Measurements from ENCODE around the gene IFNA2. TPM values are rescaled to one million over a fixed set of nuclear protein-coding genes. Genes with fewer than 3 reads are reported as not detected.

The IFNA2 gene
- total and polyA plus RNA-seq, 2 experiments from 2014 or later = not detected

DNA sequence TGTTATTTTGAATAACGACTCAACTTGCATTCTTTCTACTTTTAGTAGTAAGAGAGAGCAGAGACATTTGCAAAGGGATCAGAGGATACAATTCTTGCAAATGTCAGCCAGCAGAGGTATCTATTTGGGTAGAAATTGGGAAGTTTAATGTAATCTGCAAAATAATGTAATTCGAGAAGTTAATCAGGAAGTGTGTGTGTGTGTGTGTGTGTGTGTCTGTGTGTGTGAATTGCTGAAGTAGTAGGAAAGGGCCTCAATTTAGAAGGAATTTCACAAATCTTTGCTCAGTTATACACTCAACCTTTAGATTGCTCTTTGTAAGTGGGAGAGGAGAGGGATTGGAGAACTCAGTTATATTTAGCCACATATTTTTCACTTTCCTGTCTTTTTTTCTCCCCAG lies 44.0 kb upstream of the IFNA2 start:
- Histone ChIP-seq H3K4me2 (peak overlapping the region; percentile 50; the same call in 1 of the 2 replicates), H3F3A (replicated peaks; ENCODE audit: low read depth) (no peaks in the 10 kb centered on the region), H3K27ac (ENCODE audit: low read depth) (no peak overlapping the region), H3K79me2 (replicated peaks; ENCODE audit: insufficient read depth) (no peaks in the 10 kb centered on the region), H3K9me2 (ENCODE audit: insufficient read depth) (no peaks in the 10 kb centered on the region), H3K4me3 (no peak overlapping the region), H3K4me1 (ENCODE audit: insufficient read depth) (peaks cover 25% of the 10 kb centered on the region), H4K20me1 (replicated peaks; ENCODE audit: insufficient read depth) (no peaks in the 10 kb centered on the region), H2AFZ (no peak overlapping the region), H3K27me3 (ENCODE audit: insufficient read depth) (no peaks in the 10 kb centered on the region), H3K36me3 (ENCODE audit: insufficient read depth) (no peaks in the 10 kb centered on the region)
- Mint-ChIP-seq H3K27ac (peak overlapping the region; percentile 7; the same call in 1 of the 2 replicates), H3K36me3 (ENCODE audit: low read depth) (no peaks in the 10 kb centered on the region), H3K4me1 (peaks cover 32% of the 10 kb centered on the region), H3K4me3 (no peak overlapping the region), H3K27me3 (ENCODE audit: insufficient read depth, low read depth, poor library complexity) (peaks cover 2% of the 10 kb centered on the region), H3K9me3 (no peaks in the 10 kb centered on the region)
- DNase-seq (ENCODE audit: low spot score) (peak; percentile 10), ATAC-seq (no peak)
- TF ChIP-seq JUNB (IDR thresholded peaks at IDR 0.05; ENCODE audit: unreplicated experiment) = no peak
- no peak for TF ChIP-seq ZNF114 (CRISPR knock-in tag; IDR thresholded peaks at IDR 0.05)
- TF ChIP-seq EZH2 (IDR thresholded peaks at IDR 0.05; ENCODE audit: low read depth, unreplicated experiment) = no peak

DNA sequence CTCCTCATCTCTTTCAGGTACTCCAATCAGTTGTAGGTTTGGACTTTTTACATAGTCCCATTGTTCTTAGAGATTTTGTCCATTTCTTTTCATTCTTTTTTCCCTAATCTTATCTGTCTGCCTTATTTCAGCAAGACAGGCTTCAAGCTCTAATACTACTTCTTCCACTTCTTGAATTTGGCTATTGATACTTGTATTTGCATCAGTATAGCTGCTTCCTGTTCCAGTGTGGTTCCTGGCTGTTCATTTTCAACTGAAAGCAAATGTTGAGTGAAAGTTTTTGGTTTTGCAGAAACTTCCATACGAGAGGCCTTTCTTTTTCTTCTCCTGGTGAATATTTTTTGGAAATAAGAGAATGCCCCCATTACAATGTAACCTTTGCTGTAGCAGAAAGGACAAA lies 43.0 kb upstream of the IFNA2 start:
- Mint-ChIP-seq H3K4me3 (no peak overlapping the region), H3K27ac (peak overlapping the region; percentile 25; the same call in 1 of the 2 replicates), H3K9me3 (no peaks in the 10 kb centered on the region), H3K36me3 (ENCODE audit: low read depth) (no peaks in the 10 kb centered on the region), H3K27me3 (ENCODE audit: insufficient read depth, low read depth, poor library complexity) (peaks cover 2% of the 10 kb centered on the region), H3K4me1 (peaks cover 32% of the 10 kb centered on the region)
- Histone ChIP-seq H3K79me2 (replicated peaks; ENCODE audit: insufficient read depth) (no peaks in the 10 kb centered on the region), H3K27me3 (ENCODE audit: insufficient read depth) (no peaks in the 10 kb centered on the region), H2AFZ (peak overlapping the region; percentile 49; the same call in 1 of the 2 replicates), H3K36me3 (ENCODE audit: insufficient read depth) (no peaks in the 10 kb centered on the region), H3K9me2 (ENCODE audit: insufficient read depth) (no peaks in the 10 kb centered on the region), H3F3A (replicated peaks; ENCODE audit: low read depth) (no peaks in the 10 kb centered on the region), H3K4me2 (peak overlapping the region; percentile 50), H3K4me1 (ENCODE audit: insufficient read depth) (peaks cover 25% of the 10 kb centered on the region), H3K27ac (ENCODE audit: low read depth) (no peak overlapping the region), H4K20me1 (replicated peaks; ENCODE audit: insufficient read depth) (no peaks in the 10 kb centered on the region), H3K4me3 (0 out of 2 replicates have a peak overlapping the region, but pooled peaks have one; percentile 16)
- ATAC-seq (no peak), DNase-seq (ENCODE audit: low spot score) (no peak)
- no peak for TF ChIP-seq ZNF331 (CRISPR knock-in tag; IDR thresholded peaks at IDR 0.05; ENCODE audit: low read depth)
- TF ChIP-seq, protein P1, sequence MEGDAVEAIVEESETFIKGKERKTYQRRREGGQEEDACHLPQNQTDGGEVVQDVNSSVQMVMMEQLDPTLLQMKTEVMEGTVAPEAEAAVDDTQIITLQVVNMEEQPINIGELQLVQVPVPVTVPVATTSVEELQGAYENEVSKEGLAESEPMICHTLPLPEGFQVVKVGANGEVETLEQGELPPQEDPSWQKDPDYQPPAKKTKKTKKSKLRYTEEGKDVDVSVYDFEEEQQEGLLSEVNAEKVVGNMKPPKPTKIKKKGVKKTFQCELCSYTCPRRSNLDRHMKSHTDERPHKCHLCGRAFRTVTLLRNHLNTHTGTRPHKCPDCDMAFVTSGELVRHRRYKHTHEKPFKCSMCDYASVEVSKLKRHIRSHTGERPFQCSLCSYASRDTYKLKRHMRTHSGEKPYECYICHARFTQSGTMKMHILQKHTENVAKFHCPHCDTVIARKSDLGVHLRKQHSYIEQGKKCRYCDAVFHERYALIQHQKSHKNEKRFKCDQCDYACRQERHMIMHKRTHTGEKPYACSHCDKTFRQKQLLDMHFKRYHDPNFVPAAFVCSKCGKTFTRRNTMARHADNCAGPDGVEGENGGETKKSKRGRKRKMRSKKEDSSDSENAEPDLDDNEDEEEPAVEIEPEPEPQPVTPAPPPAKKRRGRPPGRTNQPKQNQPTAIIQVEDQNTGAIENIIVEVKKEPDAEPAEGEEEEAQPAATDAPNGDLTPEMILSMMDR (conservative IDR thresholded peaks at IDR 0.05; ENCODE audit: low read depth in 2 of 2) = no peak
- TF ChIP-seq JUNB (IDR thresholded peaks at IDR 0.05; ENCODE audit: unreplicated experiment) = no peak

DNA sequence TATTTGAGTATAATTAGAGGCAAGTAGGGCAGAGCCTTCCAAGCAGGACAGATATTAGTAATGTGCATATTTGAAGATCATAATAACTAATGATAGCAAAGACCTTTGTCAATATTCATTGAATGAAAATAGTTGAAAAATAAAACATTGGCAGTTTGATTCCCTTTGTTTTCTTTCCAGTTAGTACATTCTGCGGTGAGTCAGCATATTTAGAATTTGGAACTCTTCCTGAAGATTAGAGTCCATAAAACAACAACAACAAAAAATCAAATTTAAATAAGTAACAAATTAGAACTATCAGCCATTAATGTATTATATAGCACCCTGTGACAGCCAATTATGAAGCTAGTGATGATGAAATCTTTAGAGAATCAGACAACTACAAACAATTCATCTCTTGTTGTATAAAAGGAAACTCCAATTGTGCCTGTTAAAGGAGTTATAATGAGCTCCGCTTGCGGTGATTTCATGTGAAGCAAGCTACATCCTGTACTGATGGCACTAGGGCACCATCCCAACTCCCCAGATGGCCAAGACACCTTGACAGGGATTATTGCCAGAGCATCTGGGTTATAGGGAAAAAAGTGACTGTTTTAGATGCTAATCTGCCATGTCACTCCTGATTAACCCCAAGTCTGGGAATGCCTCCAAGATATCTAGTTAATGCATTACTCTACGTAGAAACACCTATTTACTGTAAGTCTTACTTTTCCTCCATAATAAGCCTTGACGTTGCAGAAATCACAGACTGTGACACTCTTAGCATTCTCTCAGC lies 30.5 kb upstream of the IFNA2 start:
- ATAC-seq = no peak
- TF ChIP-seq, protein P2, sequence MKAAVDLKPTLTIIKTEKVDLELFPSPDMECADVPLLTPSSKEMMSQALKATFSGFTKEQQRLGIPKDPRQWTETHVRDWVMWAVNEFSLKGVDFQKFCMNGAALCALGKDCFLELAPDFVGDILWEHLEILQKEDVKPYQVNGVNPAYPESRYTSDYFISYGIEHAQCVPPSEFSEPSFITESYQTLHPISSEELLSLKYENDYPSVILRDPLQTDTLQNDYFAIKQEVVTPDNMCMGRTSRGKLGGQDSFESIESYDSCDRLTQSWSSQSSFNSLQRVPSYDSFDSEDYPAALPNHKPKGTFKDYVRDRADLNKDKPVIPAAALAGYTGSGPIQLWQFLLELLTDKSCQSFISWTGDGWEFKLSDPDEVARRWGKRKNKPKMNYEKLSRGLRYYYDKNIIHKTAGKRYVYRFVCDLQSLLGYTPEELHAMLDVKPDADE (IDR thresholded peaks at IDR 0.05) = no peak
- TF ChIP-seq EZH2 (IDR thresholded peaks at IDR 0.05; ENCODE audit: low read depth, unreplicated experiment) (no peak), CREB1 (CRISPR knock-in tag; IDR thresholded peaks at IDR 0.05; ENCODE audit: low read depth) (no peak), ZNF114 (CRISPR knock-in tag; IDR thresholded peaks at IDR 0.05) (no peak), NANOG (IDR thresholded peaks at IDR 0.05; ENCODE audit: borderline replicate concordance) (no peak), ZNF331 (CRISPR knock-in tag; IDR thresholded peaks at IDR 0.05; ENCODE audit: low read depth) (no peak), STAT1 (IDR thresholded peaks at IDR 0.05; ENCODE audit: unreplicated experiment) (no peak), EZH2phosphoT487 (IDR thresholded peaks at IDR 0.05; ENCODE audit: unreplicated experiment) (no peak)
- TF ChIP-seq, protein P3, sequence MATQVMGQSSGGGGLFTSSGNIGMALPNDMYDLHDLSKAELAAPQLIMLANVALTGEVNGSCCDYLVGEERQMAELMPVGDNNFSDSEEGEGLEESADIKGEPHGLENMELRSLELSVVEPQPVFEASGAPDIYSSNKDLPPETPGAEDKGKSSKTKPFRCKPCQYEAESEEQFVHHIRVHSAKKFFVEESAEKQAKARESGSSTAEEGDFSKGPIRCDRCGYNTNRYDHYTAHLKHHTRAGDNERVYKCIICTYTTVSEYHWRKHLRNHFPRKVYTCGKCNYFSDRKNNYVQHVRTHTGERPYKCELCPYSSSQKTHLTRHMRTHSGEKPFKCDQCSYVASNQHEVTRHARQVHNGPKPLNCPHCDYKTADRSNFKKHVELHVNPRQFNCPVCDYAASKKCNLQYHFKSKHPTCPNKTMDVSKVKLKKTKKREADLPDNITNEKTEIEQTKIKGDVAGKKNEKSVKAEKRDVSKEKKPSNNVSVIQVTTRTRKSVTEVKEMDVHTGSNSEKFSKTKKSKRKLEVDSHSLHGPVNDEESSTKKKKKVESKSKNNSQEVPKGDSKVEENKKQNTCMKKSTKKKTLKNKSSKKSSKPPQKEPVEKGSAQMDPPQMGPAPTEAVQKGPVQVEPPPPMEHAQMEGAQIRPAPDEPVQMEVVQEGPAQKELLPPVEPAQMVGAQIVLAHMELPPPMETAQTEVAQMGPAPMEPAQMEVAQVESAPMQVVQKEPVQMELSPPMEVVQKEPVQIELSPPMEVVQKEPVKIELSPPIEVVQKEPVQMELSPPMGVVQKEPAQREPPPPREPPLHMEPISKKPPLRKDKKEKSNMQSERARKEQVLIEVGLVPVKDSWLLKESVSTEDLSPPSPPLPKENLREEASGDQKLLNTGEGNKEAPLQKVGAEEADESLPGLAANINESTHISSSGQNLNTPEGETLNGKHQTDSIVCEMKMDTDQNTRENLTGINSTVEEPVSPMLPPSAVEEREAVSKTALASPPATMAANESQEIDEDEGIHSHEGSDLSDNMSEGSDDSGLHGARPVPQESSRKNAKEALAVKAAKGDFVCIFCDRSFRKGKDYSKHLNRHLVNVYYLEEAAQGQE (IDR thresholded peaks at IDR 0.05; ENCODE audit: unreplicated experiment) = no peak

More for the DNA sequence above, 30.5 kb upstream of the IFNA2 start:
- Histone ChIP-seq H3K79me2 (replicated peaks; ENCODE audit: insufficient read depth) (no peaks in the 10 kb centered on the region), H2AFZ (0 out of 2 replicates have a peak overlapping the region, but pooled peaks have one; percentile 48), H3K4me1 (ENCODE audit: insufficient read depth) (no peaks in the 10 kb centered on the region), H3K36me3 (ENCODE audit: insufficient read depth) (no peaks in the 10 kb centered on the region), H3K4me2 (no peak overlapping the region), H3K27me3 (ENCODE audit: insufficient read depth) (no peaks in the 10 kb centered on the region), H3F3A (replicated peaks; ENCODE audit: low read depth) (no peaks in the 10 kb centered on the region), H3K27ac (ENCODE audit: low read depth) (no peak overlapping the region), H3K9me2 (ENCODE audit: insufficient read depth) (no peaks in the 10 kb centered on the region), H3K4me3 (no peak overlapping the region), H4K20me1 (replicated peaks; ENCODE audit: insufficient read depth) (no peaks in the 10 kb centered on the region)
- H3K27ac Mint-ChIP-seq = peak overlapping the region; percentile 56; the same call in 1 of the 2 replicates
- no peak for DNase-seq (ENCODE audit: low spot score)
- H3K9me3 Mint-ChIP-seq = no peaks in the 10 kb centered on the region
- no peaks in the 10 kb centered on the region for H3K36me3 Mint-ChIP-seq (ENCODE audit: low read depth)
- H3K4me1 Mint-ChIP-seq = no peaks in the 10 kb centered on the region; the same call in 1 of the 3 replicates
- no peaks in the 10 kb centered on the region for H3K27me3 Mint-ChIP-seq (ENCODE audit: insufficient read depth, low read depth, poor library complexity)
- H3K4me3 Mint-ChIP-seq = no peak overlapping the region
